Measurements from ENCODE around the gene HIVEP3.

Gene HIVEP3

DNA sequence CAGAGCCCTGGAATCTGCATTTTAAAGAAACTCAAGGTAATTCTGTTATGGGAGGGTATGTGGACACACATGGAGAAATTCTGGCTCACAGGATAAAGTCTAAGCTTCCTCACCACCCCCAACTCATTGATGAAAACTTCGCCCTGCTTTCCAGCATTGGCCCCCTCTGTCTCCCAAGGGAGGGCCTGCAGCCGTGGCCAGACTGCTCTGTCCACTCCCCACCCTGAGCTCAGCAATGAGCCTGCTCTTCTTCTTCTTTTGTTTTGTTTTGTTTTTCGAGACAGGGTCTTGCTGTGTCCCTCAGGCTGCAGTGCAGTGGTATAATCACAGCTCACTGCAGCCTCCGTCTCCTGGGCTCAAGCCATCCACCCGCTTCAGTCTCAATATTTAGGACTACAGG is 297.5 kb downstream of the HIVEP3 start:
- DNase-seq: no peak

- no peak for DNase-seq
Measured at GRCh38 chr1:41620365-41621169, 298.2 kb downstream of the HIVEP3 start.

- DNase-seq: no peak
Measured at GRCh38 chr1:41619511-41620364, 299.0 kb downstream of the HIVEP3 start.

DNA sequence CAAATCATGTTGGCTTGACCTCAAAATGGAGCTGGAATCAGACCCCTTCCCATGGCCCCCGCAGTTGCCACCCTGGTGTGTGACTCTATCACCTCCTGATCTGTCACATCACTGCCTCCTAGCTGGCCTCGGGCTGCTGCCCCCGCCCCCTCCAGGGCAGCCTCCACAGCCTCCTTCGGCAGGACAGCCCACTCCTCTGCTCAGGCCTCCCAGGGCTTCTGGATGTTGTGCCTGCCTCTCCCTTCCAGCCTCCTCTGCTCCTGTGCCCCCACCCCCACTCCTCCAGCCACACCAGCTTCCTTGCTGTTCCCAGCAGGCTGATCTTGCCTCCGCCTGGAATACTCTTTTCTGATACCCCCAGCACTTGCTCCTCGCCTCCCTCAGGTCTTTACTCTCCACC is 299.9 kb downstream of the HIVEP3 start:
- no peak for DNase-seq

- DNase-seq: no peak
Measured at GRCh38 chr1:41618066-41618825, 300.5 kb downstream of the HIVEP3 start.

DNA sequence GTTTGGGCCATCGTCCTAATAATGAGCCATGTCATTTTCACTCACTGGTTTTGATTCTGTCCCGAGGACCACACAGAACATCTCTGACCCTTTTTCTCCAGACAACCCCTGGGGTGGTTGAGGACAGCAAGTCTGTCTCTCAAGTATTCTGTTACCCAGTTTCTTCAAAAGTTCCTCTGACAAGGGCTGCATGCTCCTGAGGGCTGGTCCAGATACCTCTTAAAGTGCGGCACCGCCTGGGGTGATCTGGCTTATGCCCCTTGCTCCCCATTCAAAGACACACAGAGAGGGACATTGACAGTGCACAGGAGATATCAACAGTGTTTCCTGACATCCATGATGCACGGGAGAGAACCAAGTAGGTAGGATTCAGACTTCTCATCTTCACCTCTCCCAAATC is 301.4 kb downstream of the HIVEP3 start:
- DNase-seq: no peak

DNA sequence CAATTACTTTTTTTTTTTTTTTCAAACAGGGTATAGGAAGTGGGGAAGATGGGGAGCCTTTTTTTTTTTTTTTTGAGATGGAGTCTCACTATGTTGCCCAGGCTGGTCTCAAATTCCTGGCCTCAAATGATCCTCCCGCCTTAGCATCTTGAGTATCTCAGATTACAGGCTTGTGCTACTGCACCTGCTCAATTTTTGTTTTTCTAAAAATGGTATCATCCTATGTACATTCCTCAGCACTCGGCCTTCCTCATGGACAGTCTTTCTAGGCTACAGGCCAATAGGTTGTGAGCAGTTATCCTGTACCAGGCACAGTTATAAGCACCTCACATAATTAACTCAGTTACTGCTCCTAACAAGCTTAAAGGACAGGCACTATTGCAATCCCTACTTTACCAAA is 302.2 kb downstream of the HIVEP3 start:
- no peak for DNase-seq

DNA sequence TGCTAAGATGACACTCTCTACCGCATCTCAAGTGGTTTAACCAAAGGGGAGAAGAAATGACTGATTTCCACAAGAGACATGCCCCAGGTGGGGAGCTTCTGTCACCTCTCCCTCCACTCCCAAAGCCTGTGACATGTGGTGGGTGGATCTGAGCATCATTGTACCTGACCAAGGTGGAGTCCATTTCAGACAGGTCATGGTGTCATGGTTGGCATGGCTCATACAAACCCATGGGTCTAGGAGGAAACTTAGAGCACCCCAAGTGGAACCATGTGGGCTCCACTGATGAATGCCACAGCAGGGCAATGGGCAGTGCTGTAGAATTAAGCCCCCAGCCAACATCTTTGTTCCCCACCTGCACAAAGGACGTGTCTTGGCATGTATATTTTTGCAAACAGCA is 302.7 kb downstream of the HIVEP3 start:
- DNase-seq: no peak

DNA sequence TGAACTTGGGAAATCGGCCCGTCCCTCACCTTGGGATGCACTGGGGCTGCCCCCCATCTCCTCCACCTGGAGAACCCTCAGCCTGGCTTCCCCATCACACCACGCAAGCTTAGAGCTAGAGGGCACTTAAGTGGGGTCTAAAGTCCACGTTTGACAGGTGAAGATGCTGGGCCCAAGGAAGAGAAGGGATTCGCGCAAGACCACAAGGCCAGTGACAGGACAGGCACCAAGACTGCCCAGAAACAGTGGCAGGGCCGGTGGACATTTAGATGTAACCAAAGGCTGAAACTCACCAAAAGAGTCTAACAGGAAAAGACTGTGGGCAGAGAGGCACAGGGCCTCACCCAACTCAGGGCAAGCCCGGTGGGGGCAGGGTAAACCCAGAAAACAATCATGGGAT is 303.4 kb downstream of the HIVEP3 start:
- no peak for DNase-seq

- DNase-seq: no peak
Measured at GRCh38 chr1:41614818-41615217, 303.9 kb downstream of the HIVEP3 start.

GRCh38 chr1:41613689-41614574 is 304.8 kb downstream of the HIVEP3 start:
- no peak for DNase-seq

- no peak for DNase-seq
Measured at GRCh38 chr1:41612953-41613352, 305.8 kb downstream of the HIVEP3 start.

GRCh38 chr1:41611932-41612450 is 306.7 kb downstream of the HIVEP3 start:
- DNase-seq: no peak

DNA sequence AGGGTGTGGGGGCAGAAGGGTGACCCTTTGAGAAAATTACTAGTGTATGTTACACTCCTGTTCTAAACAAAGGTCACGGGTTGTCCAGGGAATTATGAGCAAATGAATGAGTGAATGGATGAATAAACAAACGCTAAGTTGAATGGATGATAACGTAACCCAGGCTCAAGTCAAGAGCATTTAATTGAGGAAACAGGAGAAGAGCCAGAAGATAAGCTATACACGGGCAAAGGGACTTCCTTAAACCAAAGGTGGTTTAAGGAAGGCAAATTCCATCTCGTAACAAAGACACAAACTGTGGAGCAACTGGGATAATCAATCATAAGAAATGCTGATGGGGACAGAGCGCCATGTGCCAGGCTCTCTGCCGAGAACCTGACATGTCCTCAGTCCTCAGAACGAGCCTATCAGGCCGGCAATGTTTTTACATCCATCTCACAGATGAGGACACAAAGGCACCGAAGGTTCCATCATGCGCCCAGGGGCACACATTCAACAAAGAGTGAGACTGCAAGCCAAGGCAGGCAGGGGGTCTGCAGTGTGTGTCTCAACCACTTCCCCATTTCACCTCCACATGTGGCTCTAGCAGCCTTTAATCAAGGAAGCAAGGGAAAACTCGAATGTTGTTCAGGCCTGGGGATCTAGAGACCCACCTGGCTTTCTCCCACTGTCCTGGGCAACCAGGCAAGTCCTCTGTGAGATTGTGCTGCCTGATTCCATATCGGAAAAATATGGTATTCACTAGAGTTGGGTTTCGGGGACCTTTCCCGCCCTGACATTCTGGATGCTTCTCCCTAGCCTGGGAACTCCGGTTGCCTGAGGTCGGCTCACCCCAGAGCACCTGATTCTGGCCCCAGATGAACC is 307.4 kb downstream of the HIVEP3 start:
- DNase-seq: no peak

DNA sequence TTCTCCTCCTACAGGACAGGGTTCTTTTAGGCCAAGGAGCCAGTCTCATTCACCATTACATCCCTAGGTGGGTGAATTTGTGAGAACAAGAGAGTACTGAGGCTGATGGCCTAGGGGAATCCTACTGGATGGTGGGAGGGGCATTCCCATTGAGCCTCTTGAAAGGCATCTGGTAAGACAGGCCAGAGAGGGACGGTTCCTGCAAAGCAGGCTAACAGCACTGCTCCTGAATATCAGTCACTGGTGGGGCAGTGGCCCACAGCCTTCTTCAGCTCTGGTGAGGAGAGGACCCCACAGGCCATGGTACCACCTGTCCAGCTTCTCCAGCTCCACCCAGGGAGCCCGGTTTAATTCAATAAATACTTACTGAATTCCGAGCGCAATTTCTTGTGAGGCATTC is 308.4 kb downstream of the HIVEP3 start:
- no peak for DNase-seq

DNA sequence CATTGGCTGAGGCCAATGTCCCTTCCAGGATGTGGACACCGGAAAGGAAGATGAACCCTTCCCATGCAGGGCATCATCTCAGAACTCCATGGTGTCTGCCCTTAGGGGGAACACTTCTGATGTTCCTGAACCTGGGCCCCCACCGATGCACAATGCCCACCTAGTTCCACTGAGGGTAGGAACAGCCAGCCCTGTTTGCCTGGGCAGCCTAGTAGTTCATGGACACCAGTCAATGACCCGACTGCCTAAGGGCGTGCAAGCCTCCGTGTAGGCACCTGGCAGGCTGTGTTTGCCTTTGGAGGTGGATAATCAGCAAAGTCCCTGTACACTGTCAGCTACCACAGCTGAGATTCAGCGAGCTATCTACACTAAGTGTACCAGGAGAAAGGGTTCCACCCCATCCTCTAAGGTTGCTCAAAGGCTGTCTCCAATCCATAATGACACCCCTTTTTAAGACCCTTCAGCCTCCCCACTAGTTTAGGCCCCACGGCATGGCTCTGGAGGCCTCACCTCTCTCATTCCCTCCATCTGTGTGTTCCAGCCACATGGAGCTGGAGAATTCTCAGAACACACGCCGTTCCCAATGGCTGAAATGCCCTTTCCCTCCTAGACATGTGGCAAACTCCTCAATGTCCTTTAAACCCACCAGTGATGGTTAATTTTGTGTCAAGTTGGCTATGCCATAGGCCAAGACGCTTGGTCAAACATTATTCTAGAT is 309.4 kb downstream of the HIVEP3 start:
- no peak for DNase-seq

GRCh38 chr1:41608211-41608610 is 310.5 kb downstream of the HIVEP3 start:
- DNase-seq: no peak

DNA sequence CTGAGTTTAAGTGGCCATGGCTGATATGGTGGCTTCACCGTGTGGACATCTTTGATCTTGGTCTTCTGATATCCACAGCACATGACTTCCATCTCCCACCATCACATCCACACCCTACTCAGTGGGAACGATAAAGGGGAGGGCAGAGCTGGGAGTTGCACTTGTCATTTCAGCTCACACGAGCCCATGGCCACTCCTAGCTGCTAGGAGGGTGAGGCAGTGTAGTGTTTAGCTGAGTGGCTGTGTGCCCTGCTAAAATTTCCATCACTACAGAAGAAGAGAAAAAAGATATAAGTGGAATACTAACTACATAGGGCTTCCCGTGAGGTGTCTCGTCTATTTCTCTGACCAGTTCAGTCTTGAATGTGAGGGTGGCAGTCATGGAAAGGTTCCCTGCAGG is 310.9 kb downstream of the HIVEP3 start:
- DNase-seq: no peak

DNA sequence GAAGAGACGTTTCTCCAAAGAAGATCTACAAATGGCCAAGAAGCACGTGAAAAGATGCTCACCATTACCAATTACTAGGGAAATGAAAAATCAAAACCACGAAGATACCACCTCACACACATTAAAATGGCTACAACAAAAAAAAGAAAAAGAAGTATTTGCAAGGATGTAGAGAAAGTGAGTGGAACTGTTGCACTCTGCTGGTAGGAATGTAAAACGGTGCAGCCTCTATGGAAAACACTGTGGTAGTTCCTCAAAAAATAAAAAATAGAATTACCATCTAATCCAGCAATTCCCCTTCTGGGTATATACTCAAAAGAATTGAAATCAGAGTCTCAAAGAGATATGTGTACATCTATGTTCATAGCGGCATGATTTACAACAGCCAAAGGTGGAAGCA is 318.8 kb downstream of the HIVEP3 start:
- no peak for DNase-seq

DNA sequence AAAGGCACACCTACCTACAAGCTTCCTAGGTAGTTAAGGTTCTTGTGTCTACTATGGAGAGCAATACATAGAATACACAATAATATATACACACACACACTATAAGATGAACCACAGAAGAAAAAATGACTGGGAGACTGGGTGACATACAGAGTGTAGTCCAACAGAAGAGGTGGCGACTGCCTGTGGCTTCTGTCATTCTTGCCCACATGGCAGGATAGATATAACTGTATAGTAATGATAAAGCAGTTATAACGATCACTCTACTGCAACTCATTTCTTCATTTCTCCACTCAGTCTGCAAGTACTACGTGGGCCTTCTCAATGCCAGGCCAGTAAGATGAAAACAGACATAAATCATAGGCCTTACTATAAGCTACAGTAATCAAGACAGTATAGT is 320.4 kb downstream of the HIVEP3 start:
- DNase-seq: no peak

Data from activated CD4-positive, alpha-beta T cell treated with anti-CD3 and anti-CD28 coated beads, Interleukin-2, amount 50 U/mL, for 48 hours (primary cell).